ENCODE measurements around the gene ATP5F1E. TPM values are rescaled to one million over a fixed set of nuclear protein-coding genes. Genes with fewer than 3 reads are reported as not detected.

ATP5F1E gene
- total RNA-seq, 1 donor from 2014 or later = 42.4 TPM

DNA sequence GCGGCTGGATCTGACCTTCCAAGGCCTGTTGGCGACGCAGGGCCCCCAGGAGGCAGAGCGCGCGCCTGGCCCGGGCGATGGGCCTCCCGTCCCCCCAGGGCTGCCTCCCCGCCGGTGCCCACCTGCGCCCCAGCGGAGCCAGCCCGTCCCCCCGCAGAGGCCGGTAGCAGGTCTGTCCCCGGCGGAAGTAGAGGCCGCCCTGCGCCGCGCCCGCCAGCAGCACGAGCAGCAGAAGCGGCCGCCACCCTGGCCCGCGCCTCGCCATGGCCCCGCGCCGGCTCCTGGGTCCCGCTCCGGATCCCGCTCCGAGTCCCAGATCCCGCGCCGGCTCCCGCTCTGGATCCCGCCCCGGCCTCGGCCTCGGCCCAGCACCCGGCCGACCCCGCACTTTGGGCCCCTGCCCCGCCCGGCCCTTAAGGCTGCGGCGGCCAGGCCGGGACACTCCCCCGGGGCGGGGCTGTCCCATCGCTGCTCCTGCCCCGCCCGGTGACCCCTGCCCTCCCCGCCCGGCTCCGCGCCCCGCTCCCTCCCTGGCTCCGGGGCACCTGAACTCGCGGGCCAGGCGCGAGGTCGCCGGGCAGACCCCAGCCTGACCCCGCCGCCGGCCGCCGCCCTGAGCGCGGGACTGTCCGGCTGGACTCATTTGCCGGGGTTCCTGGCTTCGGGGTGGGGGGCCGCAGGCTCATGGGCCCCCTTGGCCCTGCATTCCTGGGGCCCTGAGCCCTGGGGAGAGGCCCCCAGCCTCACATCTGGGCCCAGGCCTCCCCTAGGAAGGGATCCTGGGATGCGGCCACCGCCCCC, 25.1 kb downstream of the ATP5F1E start, which contains the start of gene CTSZ:
CTSZ (minus strand) TSS at position 391 of the 801 bp plus-strand sequence; CDS start at position 265, 126 bp downstream.
- DNase-seq (ENCODE audit: low read depth in 2 of 2) = peak in 1 of 2 donors; percentile 53

- peak in 1 of 2 donors; percentile 60 for DNase-seq (ENCODE audit: low read depth in 2 of 2)
Measured at GRCh38 chr20:59006167-59006863, 25.8 kb downstream of the ATP5F1E start.

DNA sequence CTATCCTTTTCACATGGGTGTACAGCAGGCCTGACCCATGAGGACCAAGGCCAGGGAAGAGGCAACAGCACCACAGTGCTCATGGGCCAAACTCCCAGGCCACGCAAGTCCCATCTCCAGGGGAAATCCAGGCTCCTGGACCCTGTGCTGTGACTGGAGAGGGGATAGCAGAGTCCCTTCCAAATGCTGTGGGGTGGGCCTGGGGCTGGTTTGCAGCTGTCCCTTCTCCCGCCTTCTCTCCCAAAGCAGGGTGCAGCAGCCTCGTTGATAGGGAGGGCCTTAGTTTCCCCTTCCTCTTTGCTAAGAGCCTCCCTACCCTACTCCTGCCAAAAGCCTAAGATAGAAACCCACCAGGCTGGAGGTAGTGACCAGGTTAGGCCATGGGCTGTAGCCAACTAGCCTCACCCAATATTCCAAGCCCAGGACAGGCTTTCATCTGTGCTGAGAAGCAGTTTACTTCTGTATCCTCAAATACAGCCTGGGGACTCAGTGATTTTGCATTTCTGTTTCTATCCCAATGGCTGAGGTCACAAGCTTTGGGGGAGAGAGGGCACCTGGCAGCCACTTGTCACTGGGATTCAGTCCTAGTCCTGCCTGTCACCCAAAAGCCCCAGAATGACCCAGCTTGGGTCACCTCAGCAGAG, 26.5 kb downstream of the ATP5F1E start:
- no peak for DNase-seq (ENCODE audit: low read depth in 2 of 2)

- peak in 1 of 2 donors; percentile 73 for DNase-seq (ENCODE audit: low read depth in 2 of 2)
Measured at GRCh38 chr20:59004763-59005522, 27.2 kb downstream of the ATP5F1E start.

- DNase-seq (ENCODE audit: low read depth in 2 of 2) = no peak
Measured at GRCh38 chr20:59004493-59004762, 27.7 kb downstream of the ATP5F1E start.

DNA sequence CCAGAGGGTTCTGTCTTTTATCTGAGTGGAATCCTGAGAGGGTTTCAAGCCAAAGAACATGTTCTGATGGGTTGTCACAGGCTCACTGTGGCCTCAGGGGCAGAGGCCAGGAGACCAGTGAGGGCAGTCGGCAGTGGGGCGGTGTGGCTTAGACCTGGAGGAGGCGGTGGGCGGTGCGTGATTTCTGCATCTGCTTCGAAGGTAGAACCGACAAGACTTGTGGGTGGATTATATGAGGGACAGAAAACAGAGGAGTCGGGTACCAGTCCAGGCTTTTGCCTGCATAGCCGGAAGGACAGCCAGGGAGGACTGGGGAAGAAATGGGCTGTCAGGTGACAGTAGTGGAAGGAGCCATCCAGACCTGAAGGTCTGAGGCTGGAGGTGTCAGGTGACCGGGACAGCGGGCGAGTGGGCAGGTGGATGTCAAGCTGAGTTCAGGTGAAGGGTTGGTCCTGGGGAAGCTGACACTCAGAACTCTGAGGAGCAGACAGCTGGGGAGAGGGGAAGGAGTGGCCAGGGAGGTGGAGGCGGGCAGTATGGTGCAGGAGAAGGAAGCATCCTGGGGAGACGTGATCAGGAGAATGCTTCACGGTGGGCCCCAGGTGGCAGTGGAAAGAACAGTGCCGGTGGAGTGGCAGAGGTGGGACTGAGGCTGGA, 28.2 kb downstream of the ATP5F1E start:
- DNase-seq (ENCODE audit: low read depth in 2 of 2) = no peak

GRCh38 chr20:59002874-59003399, 29.2 kb downstream of the ATP5F1E start:
- no peak for DNase-seq (ENCODE audit: low read depth in 2 of 2)

DNA sequence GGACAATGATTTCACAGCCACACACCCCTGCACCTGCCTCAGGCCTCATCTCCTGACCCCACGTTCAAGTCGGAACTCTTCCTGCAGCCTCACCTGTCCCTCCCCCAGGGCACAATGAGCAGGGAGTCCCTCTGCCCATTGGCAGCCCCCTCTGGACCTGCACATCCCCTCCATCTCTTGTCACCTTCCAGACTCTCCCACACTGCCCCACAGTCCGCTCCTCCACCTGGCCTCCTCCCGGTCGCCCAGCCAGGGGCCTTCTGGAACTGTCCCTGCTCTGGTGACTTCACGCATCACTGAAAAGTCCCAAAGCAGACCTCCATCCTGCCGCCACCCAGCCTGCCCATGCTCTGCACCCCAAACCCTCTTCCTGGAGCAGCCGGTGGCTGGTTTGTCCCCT, 29.7 kb downstream of the ATP5F1E start:
- DNase-seq (ENCODE audit: low read depth in 2 of 2) = no peak

GRCh38 chr20:59001449-59002171, 30.5 kb downstream of the ATP5F1E start:
- no peak for DNase-seq (ENCODE audit: low read depth in 2 of 2)

GRCh38 chr20:59001068-59001448, 31.1 kb downstream of the ATP5F1E start:
- DNase-seq (ENCODE audit: low read depth in 2 of 2) = no peak

GRCh38 chr20:59000326-59000725, 31.8 kb downstream of the ATP5F1E start:
- no peak for DNase-seq (ENCODE audit: low read depth in 2 of 2)

GRCh38 chr20:58998656-58999055, 33.5 kb downstream of the ATP5F1E start:
- DNase-seq (ENCODE audit: low read depth in 2 of 2) = no peak

DNA sequence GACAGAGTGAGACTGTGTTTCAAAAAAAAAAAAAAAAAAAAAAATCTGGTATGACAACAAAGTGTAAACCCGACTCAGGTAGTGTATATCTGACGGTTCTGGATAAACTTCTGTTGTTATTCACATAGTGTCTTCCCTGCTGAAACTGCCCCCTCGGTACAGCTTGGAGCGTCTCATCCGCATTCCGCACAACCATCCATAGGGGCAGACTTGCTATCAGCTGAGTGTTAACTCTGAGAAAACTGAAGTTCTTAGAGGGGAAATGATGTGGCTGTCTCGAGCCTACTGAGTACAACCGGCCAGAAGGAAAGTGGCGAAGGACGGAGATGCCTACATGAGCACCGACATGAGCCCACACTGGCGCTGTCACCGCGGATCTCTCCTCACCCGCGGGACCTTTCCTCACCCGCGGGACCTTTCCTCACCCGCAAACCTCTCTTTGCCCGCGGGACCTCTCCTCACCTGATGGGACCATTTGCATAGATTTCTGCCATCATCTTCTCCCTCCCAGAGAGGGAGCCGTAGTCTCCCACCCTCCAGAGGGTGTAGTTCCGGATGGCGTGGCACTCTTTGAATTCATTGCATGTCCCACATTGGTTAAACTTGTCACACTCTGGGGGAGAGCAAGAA, 34.9 kb downstream of the ATP5F1E start:
- DNase-seq (ENCODE audit: low read depth in 2 of 2) = no peak

DNA sequence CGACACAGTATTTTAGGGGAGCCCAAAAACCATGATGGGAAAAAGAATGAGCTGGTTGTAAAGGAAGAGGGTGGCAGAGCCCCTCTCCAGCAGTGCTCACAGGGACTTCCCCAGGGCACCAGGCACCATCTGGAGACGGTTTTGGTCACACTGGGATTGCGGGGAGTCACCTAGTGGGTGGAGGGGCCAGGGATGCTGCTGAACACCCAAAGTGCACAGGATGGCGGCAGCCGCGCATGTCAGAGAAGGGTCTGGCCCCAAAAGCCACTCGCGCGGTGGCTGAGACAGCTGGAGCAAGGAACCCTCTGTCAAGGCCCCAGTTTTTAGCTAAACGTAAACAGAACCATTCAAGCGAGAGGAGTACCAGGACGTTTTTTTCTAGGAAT, 35.9 kb downstream of the ATP5F1E start:
- DNase-seq (ENCODE audit: low read depth in 2 of 2) = no peak

GRCh38 chr20:58995461-58996225, 36.5 kb downstream of the ATP5F1E start:
- DNase-seq (ENCODE audit: low read depth in 2 of 2) = no peak

GRCh38 chr20:58994390-58995159, 37.6 kb downstream of the ATP5F1E start:
- DNase-seq (ENCODE audit: low read depth in 2 of 2) = no peak

- DNase-seq (ENCODE audit: low read depth in 2 of 2) = no peak
Measured at GRCh38 chr20:58993332-58994248, 38.5 kb downstream of the ATP5F1E start.
